Embryonic facial prominence (tissue), 1 donor: ENCODE data around the gene PIK3C2B.
"Not testable (repeated sequence)": the region's sequence is repeated elsewhere in the genome, so short reads cannot be mapped to it uniquely, and the experiment has no call there.

Experiments used
- DNase-seq: peaks from one replicate; pipeline ENCODE4 v3.0.0-alpha.2; 2016; ENCODE audit errors: extremely low spot score

Gene PIK3C2B

DNA sequence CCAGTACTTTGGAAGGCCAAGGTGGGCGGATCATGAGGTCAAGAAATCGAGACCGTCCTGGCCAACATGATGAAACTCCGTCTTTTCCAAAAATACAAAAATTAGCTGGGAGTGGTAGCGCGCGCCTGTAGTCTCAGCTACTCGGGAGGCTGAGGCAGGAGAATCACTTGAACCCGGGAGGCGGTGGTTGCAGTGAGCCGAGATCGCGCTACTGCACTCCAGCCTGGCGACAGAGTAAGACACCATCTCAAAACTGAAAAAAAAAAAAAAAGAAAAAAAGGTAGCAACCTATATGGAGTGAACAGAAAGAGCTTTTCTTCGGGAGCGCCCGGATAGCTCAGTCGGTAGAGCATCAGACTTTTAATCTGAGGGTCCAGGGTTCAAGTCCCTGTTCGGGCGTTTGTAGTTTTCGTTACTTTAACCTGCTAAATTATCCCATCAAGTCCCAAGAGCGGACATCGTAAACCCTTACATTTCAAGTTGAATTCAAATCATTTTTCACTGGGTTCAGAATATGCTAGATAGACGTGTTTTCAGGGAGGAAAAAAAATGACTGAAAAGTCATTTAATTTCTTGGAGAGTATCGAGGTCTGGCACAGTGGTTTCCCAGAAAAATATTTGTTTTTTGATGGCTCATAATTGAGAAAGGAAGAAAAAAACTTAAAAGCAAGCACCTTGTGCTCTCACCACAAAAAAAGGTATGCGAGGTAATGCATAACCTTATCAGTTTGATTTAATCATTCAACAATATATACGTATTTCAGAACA is 11.8 kb upstream of the PIK3C2B start:
- DNase-seq: peak; percentile 75

- DNase-seq: no peak
These were observed 11.1 kb upstream of the PIK3C2B start for GRCh38 chr1:204505674-204506200.

DNA sequence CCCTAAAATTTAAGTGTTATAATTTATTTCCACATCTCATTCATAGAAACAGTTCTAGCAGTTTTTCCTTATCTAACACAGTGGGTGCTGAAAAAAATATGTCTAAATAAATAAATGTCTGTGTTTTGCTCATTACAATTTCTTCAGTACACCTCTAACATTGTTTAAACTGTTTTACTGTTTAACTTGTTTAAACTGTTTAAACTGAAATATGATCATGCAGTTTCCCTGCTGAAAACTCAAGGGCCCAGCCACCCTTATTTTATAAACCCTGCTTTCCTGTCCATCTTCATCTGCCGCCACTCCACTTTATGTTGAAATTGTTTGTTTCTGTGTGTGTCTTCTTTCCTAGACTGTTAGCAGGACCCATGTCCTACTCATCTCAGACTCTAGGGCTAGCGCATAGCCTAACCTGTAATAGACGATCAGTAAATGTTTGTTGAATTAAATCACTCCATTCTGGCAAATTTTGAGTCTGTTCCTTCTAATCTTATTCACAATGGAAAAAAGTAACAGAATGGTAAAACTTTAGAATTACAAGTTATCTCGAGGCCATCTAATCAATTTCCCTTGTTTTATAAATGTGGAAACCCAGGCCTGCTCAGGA is 9.4 kb upstream of the PIK3C2B start:
- DNase-seq: no peak

- peak; percentile 67 for DNase-seq
These were observed 8.7 kb upstream of the PIK3C2B start for GRCh38 chr1:204503122-204503912.

DNA sequence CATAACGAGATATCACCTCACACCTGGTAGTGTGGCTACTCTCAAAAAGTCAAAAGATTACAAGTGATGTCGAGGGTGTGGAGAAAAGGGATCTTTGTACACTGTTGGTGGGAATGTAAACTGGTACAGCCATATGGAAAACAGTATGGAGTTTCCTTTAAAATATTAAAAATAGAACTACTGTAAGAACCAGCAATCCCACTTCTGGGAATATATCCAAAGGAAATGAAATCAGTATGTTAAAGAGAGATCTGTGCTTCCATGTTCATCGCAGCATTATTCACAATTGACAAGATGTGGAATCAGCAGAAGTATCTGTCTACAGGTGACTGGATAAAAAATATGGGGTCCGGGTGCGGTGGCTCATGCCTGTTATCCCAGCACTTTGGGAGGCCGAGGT is 7.6 kb upstream of the PIK3C2B start:
- DNase-seq: peak; percentile 35

GRCh38 chr1:204499511-204500468 is 5.2 kb upstream of the PIK3C2B start:
- no peak for DNase-seq

- DNase-seq: no peak
These were observed 4.4 kb upstream of the PIK3C2B start for GRCh38 chr1:204498981-204499380.

DNA sequence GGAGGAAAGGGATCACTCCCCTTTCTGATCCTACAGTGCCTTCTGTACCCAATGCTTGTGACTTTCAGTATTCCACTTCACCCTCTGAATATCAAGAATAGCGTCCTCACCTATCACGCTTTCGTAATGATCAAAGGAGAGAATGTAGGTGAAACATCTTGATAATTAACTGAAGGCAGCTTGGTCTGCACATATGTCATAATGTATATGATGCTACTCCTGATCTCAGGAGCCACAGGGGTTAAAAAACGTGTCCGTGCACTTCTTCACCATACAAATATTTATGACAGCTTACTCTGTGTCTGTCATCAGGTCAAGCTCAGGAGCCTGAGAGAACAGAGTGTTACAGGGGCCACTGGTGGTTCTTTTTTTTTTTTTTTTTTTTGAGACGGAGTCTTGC is 1.2 kb upstream of the PIK3C2B start:
- DNase-seq: no peak

GRCh38 chr1:204495078-204495753 is 611 bp upstream of the PIK3C2B start:
- no peak for DNase-seq

- DNase-seq: no peak
These were observed 673 bp downstream of the PIK3C2B start for GRCh38 chr1:204493984-204494280.

- DNase-seq: no peak
These were observed 1.2 kb downstream of the PIK3C2B start for GRCh38 chr1:204493145-204493983.

GRCh38 chr1:204491655-204492054 is 3.0 kb downstream of the PIK3C2B start:
- no peak for DNase-seq

DNA sequence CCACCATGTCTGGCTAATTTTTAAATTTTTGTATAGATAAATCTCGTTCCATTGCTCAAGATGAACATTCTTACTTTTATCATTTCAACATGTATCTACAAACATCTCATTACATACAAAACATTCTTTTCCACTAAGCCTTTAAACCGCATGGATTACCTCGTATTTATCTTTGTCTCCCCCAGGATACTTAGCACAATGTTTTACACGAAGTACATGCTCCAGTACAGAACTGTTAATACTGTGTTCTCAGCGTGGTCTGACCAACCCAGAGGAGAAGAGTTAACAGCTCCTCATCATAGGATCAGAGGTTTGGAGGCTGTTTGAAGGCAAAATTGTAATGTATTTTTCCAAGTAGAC is 7.4 kb downstream of the PIK3C2B start:
- DNase-seq: no peak

- DNase-seq: not testable (repeated sequence)
These were observed 7.9 kb downstream of the PIK3C2B start for GRCh38 chr1:204486513-204487255.

- no peak for DNase-seq
These were observed 10.8 kb downstream of the PIK3C2B start for GRCh38 chr1:204483791-204484190.

GRCh38 chr1:204480515-204480914 is 14.1 kb downstream of the PIK3C2B start:
- DNase-seq: no peak

- no peak for DNase-seq
These were observed 15.0 kb downstream of the PIK3C2B start for GRCh38 chr1:204479387-204480136.

GRCh38 chr1:204478921-204479320 is 15.7 kb downstream of the PIK3C2B start:
- no peak for DNase-seq
